Hepatocyte (in vitro differentiated cells): ENCODE results near the gene ZNF208.

Experiments
- EZH2 ChIP-seq: fragments of 200-600 bp; sonication (generic); IDR thresholded peaks from 2 replicates; pipeline ENCODE4 v1.6.1; 2016; ENCODE audit warnings: antibody characterized with exemption, mild to moderate bottlenecking, borderline replicate concordance
- TF ChIP-seq, protein P1 (sequence below): fragments of 200-600 bp; sonication (generic); IDR thresholded peaks from 2 replicates; pipeline ENCODE4 v1.5.1; 2016; ENCODE audit warnings: antibody characterized with exemption, mild to moderate bottlenecking; ENCODE audit not compliant: poor library complexity

DNA sequence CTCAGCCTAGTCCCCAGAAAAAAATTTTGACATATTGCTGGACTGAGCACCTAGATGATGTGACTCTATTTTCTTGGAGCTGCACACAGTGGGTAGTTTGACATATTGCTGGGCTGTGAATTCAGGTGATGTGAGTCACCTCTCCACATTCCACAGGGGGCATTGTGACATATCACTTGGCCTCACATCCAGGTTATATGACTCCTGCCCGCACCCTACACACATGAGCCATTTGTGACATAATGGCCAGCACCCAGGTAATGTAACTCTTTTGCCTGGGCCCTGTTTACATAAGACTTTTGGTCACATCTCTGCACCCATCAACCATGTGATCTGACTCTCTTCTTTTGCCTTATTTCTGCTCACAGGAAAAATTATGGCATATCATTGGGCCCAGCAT lies 119.7 kb downstream of the ZNF208 start:
- TF ChIP-seq, protein P1, sequence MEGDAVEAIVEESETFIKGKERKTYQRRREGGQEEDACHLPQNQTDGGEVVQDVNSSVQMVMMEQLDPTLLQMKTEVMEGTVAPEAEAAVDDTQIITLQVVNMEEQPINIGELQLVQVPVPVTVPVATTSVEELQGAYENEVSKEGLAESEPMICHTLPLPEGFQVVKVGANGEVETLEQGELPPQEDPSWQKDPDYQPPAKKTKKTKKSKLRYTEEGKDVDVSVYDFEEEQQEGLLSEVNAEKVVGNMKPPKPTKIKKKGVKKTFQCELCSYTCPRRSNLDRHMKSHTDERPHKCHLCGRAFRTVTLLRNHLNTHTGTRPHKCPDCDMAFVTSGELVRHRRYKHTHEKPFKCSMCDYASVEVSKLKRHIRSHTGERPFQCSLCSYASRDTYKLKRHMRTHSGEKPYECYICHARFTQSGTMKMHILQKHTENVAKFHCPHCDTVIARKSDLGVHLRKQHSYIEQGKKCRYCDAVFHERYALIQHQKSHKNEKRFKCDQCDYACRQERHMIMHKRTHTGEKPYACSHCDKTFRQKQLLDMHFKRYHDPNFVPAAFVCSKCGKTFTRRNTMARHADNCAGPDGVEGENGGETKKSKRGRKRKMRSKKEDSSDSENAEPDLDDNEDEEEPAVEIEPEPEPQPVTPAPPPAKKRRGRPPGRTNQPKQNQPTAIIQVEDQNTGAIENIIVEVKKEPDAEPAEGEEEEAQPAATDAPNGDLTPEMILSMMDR = no peak
- TF ChIP-seq EZH2 = no peak
